ENCODE results near the gene RNF225. TPM values are rescaled to one million over a fixed set of nuclear protein-coding genes. Genes with fewer than 3 reads are reported as not detected.

The RNF225 gene
- total and polyA plus RNA-seq, 2 donors (not counting 3 experiments of a cell fraction or from before 2014, with no cell fraction given), result 0.58 TPM; not detected in 1

DNA sequence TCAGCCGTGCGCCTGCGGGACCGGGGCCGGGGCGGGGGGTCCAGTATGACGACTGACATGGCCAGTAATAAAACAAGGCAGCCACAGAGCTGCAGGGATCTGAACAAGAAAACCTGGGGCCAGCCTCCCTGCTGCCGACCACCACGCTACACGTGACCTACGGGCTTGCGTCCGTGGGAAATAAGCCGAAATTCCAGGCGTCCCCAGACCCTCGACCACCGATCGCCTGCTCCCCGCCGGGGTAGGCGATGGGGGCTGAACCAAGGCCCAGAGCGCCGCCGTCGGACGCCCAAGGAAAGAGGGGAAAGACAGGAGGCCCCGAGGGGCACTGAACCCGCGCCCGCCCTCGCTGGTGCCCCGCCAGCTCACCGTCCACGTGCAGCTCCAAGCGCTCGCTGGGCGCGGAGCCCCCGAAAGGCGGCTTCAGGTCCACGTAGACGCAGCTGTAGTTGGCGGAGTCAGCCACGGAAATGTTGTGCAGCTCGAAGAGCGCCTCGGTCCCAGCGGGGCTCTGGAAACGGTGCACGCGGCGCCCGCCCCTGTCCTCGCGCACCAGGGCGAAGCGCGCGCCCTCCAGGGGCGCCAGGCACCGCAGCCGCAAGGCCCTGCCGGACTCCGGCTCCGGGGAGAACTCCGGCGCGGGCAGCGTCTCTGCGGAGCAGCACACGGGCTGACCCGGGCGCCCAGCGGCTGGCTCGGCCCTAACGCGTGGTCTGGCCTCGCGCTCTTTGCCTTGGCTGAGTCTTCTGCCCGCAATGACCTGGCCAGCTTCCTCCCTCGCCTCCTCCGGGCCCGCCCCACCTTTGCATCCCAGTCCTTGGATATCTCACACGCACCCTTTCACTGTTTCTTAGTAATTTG is 45.2 kb upstream of the RNF225 start:
- TF ChIP-seq GATA2 (IDR thresholded peaks at IDR 0.05; ENCODE audit: insufficient read depth, insufficient read length, low read depth, low read length) (no peak), EZH2 (IDR thresholded peaks at IDR 0.05; ENCODE audit: borderline replicate concordance, low read depth, low read length, severe bottlenecking) (peak; percentile 91), CTCF (IDR thresholded peaks at IDR 0.05; ENCODE audit: extremely low read depth in 1 of 2, insufficient read depth in 1 of 2, low read depth in 1 of 2, low read length in 2 of 2) (peak in 1 of 2 donors; percentile 22), JUN (IDR thresholded peaks at IDR 0.05; ENCODE audit: borderline replicate concordance, insufficient read depth, insufficient read length, low read depth) (no peak)
- H3K4me3 ChIP-seq (replicated peaks in 1 of 3; ENCODE audit: insufficient read depth in 1 of 3, low read depth in 1 of 3, low read length in 3 of 3), result no peak overlapping the region
- H3K27ac ChIP-seq (ENCODE audit: insufficient read depth, low read depth, low read length), result no peak overlapping the region
- no peaks in the 10 kb centered on the region for H3K9me1 ChIP-seq (replicated peaks; ENCODE audit: control insufficient read depth, extremely low read depth, insufficient read depth, low read length)
- H4K20me1 ChIP-seq (replicated peaks; ENCODE audit: control insufficient read depth, extremely low read depth, insufficient read depth, low read length), result no peaks in the 10 kb centered on the region
- H3K4me1 ChIP-seq (ENCODE audit: control insufficient read depth, extremely low read depth, insufficient read depth, low read length), result peaks cover 5% of the 10 kb centered on the region
- H3K9me3 ChIP-seq (replicated peaks; ENCODE audit: control insufficient read depth, insufficient read depth, low read length), result no peaks in the 10 kb centered on the region
- no TSS peak for BruUV-seq (replicated peaks)
- ChIA-PET POLR2A (no interaction called here), CTCF (interaction anchor here (0.9 kb wide), 1 partner anchor 10 kb away, joined by 3 read pairs; no protein-coding TSS in a partner anchor)
- no peaks in the 10 kb centered on the region for H3K79me2 ChIP-seq (ENCODE audit: control insufficient read depth, insufficient read depth, low read length)
- peak overlapping the region; percentile 19 for H3K4me2 ChIP-seq (ENCODE audit: insufficient read depth, low read length)
- H2AFZ ChIP-seq (ENCODE audit: low read depth, low read length), result peak overlapping the region; percentile 50
- H3K9ac ChIP-seq (replicated peaks; ENCODE audit: extremely low read depth, insufficient read depth, low read length), result no peak overlapping the region
- H3K36me3 ChIP-seq (ENCODE audit: control insufficient read depth in 2 of 2, extremely low read depth in 1 of 2, insufficient read depth in 2 of 2, low read length in 2 of 2), result no peaks in the 10 kb centered on the region
- H3K27me3 ChIP-seq (ENCODE audit: control insufficient read depth in 2 of 2, insufficient read depth in 2 of 2, low read length in 2 of 2), result peaks cover 27 to 49% of the 10 kb centered on the region in 2 experiments
- intact Hi-C loops (cut with micrococcal nuclease), result no loop called here
- dilution Hi-C loops (cut with MboI; ENCODE audit: extremely low pct_ligation_motif_present, low sequenced_read_pairs), result no loop called here
- no peak for FAIRE-seq
- no peak for DNase-seq (ENCODE audit: low read depth, low spot score)

Data from endothelial cell of umbilical vein (primary cell).